HEK293 (cell line): ENCODE data around the gene MUSK.

Experiments
- CTCF ChIA-PET: fragments of 350-600 bp; formaldehyde crosslinking; extraction: SDS; loops from one replicate; lab custom pipeline; 2021; ENCODE audit warnings: antibody characterized with exemption; lab: Yijun Ruan, JAX
- POLR2A ChIA-PET: fragments of 300-600 bp; formaldehyde crosslinking; extraction: SDS; loops from one replicate; lab custom pipeline; 2020; ENCODE audit warnings: antibody characterized with exemption, inconsistent platforms; lab: Yijun Ruan, JAX
- H3K27ac ChIP-seq: fragments of 200-500 bp; sonication (Bioruptor generic); 2 replicates; pipeline ENCODE4 v1.5.1; 2014; ENCODE audit warnings: low read depth, low read length, control low read depth, inconsistent platforms; ENCODE audit errors: extremely low read depth
- H3K36me3 ChIP-seq, 2 experiments: fragments of 200-500 bp in 1 of 2; sonication (Bioruptor generic) in 1 of 2; 1 replicate in 1 of 2; 2 replicates in 1 of 2; pipeline ENCODE4 v1.5.1; 2014 to 2017; ENCODE audit warnings: inconsistent platforms in 2 of 2, low read length in 2 of 2; ENCODE audit not compliant: control insufficient read depth in 2 of 2, insufficient read depth in 1 of 2
- H3K4me1 ChIP-seq: fragments of 200-500 bp; sonication (Bioruptor generic); 2 replicates; pipeline ENCODE4 v1.5.1; 2014; ENCODE audit warnings: mild to moderate bottlenecking, low read length, inconsistent platforms; ENCODE audit not compliant: control insufficient read depth, insufficient read depth
- H3K4me3 ChIP-seq: 2 replicates; pipeline ENCODE4 v1.5.1; 2011; ENCODE audit warnings: low read depth, mild to moderate bottlenecking, control low read depth, low read length, moderate library complexity
- H3K9me3 ChIP-seq: fragments of 200-500 bp; sonication (Bioruptor generic); 2 replicates; pipeline ENCODE4 v1.5.1; 2014; ENCODE audit warnings: low read depth, low read length, inconsistent platforms; ENCODE audit not compliant: control insufficient read depth, insufficient read depth
- GLI4 ChIP-seq: fragments of 450-650 bp; formaldehyde crosslinking; IDR thresholded peaks from 2 replicates; pipeline ENCODE4 v1.5.1; 2016; ENCODE audit warnings: missing biosample characterization, missing genetic modification characterization
- GLIS1 ChIP-seq: fragments of 450-650 bp; formaldehyde crosslinking; IDR thresholded peaks from 2 replicates; pipeline ENCODE4 v1.5.1; 2016; ENCODE audit warnings: missing biosample characterization, missing genetic modification characterization
- HOXC10 ChIP-seq: sonication (generic); formaldehyde crosslinking; IDR thresholded peaks from 2 replicates; pipeline ENCODE4 v1.8.1; 2023; ENCODE audit warnings: mild to moderate bottlenecking, missing genetic modification reagents
- KLF9 ChIP-seq: fragments of 450-650 bp; formaldehyde crosslinking; IDR thresholded peaks from 2 replicates; pipeline ENCODE4 v1.5.1; 2016; ENCODE audit warnings: missing biosample characterization, missing genetic modification characterization, low read depth
- MYNN ChIP-seq: fragments of 450-650 bp; formaldehyde crosslinking; IDR thresholded peaks from 2 replicates; pipeline ENCODE4 v1.5.1; 2016; ENCODE audit warnings: missing biosample characterization, missing genetic modification characterization, borderline replicate concordance
- PRDM10 ChIP-seq: fragments of 450-650 bp; formaldehyde crosslinking; IDR thresholded peaks from 2 replicates; pipeline ENCODE4 v1.5.1; 2016; ENCODE audit warnings: missing biosample characterization, missing genetic modification characterization
- PRDM4 ChIP-seq: fragments of 450-650 bp; formaldehyde crosslinking; IDR thresholded peaks from 2 replicates; pipeline ENCODE4 v1.5.1; 2017; ENCODE audit warnings: missing biosample characterization, missing genetic modification characterization
- SETDB1 ChIP-seq: IDR thresholded peaks from one replicate; pipeline ENCODE4 v1.6.1; 2017; ENCODE audit warnings: mild to moderate bottlenecking, low read length, moderate library complexity, mixed read lengths; ENCODE audit not compliant: insufficient read length
- SP3 ChIP-seq: fragments of 450-650 bp; formaldehyde crosslinking; IDR thresholded peaks from 2 replicates; pipeline ENCODE4 v1.5.1; 2016; ENCODE audit warnings: missing biosample characterization, missing genetic modification characterization
- SP7 ChIP-seq: fragments of 450-650 bp; formaldehyde crosslinking; IDR thresholded peaks from 2 replicates; pipeline ENCODE4 v1.5.1; 2016; ENCODE audit warnings: missing biosample characterization, missing genetic modification characterization
- TCF7L2 ChIP-seq: IDR thresholded peaks from 2 replicates; pipeline ENCODE4 v1.6.1; 2011; ENCODE audit warnings: low read depth, mild to moderate bottlenecking, inconsistent platforms, low read length, moderate library complexity, borderline replicate concordance
- ZBTB1 ChIP-seq: fragments of 450-650 bp; formaldehyde crosslinking; IDR thresholded peaks from 2 replicates; pipeline ENCODE4 v1.5.1; 2016; ENCODE audit warnings: missing biosample characterization, missing genetic modification characterization
- ZBTB7A ChIP-seq: fragments of 450-650 bp; formaldehyde crosslinking; IDR thresholded peaks from 2 replicates; pipeline ENCODE4 v1.5.1; 2016; ENCODE audit warnings: low read depth, missing biosample characterization, missing genetic modification characterization
- ZFP3 ChIP-seq: fragments of 450-650 bp; formaldehyde crosslinking; IDR thresholded peaks from 2 replicates; pipeline ENCODE4 v1.5.1; 2016; ENCODE audit warnings: low read depth, missing biosample characterization, missing genetic modification characterization
- ZNF112 ChIP-seq: fragments of 450-650 bp; formaldehyde crosslinking; IDR thresholded peaks from 2 replicates; pipeline ENCODE4 v1.5.0; 2017; ENCODE audit warnings: missing biosample characterization, missing genetic modification characterization
- ZNF155 ChIP-seq: fragments of 450-650 bp; formaldehyde crosslinking; IDR thresholded peaks from 2 replicates; pipeline ENCODE4 v1.5.1; 2016; ENCODE audit warnings: missing biosample characterization, missing genetic modification characterization
- ZNF174 ChIP-seq: fragments of 450-650 bp; formaldehyde crosslinking; IDR thresholded peaks from 2 replicates; pipeline ENCODE4 v1.5.0; 2017; ENCODE audit warnings: missing biosample characterization, mild to moderate bottlenecking, missing genetic modification characterization
- ZNF221 ChIP-seq: fragments of 450-650 bp; formaldehyde crosslinking; IDR thresholded peaks from 2 replicates; pipeline ENCODE4 v1.5.1; 2017; ENCODE audit warnings: missing biosample characterization, missing genetic modification characterization, borderline replicate concordance
- ZNF248 ChIP-seq: fragments of 450-650 bp; formaldehyde crosslinking; IDR thresholded peaks from 2 replicates; pipeline ENCODE4 v1.5.1; 2017; ENCODE audit warnings: missing biosample characterization, missing genetic modification characterization
- ZNF274 ChIP-seq, 2 experiments: fragments of 200-500 bp in 1 of 2; fragments of 450-650 bp in 1 of 2; sonication (Bioruptor generic) in 1 of 2; formaldehyde crosslinking in 1 of 2; IDR thresholded peaks; 2 replicates each; pipeline versions ENCODE4 v1.5.1 to v1.6.1; 2014 to 2016; ENCODE audit warnings: borderline replicate concordance in 1 of 2, inconsistent platforms in 1 of 2, low read length in 1 of 2, missing biosample characterization in 1 of 2, missing genetic modification characterization in 1 of 2
- ZNF350 ChIP-seq: fragments of 450-650 bp; formaldehyde crosslinking; IDR thresholded peaks from 2 replicates; pipeline ENCODE4 v1.5.0; 2017; ENCODE audit warnings: missing biosample characterization, mild to moderate bottlenecking, missing genetic modification characterization
- ZNF37A ChIP-seq: fragments of 450-650 bp; IDR thresholded peaks from 2 replicates; pipeline ENCODE4 v1.5.1; 2018; ENCODE audit warnings: missing biosample characterization, missing genetic modification characterization
- ZNF529 ChIP-seq: fragments of 450-650 bp; formaldehyde crosslinking; IDR thresholded peaks from 2 replicates; pipeline ENCODE4 v1.5.1; 2017; ENCODE audit warnings: missing genetic modification characterization, missing biosample characterization; ENCODE audit not compliant: insufficient replicate concordance
- ZNF571 ChIP-seq: fragments of 450-650 bp; formaldehyde crosslinking; IDR thresholded peaks from 2 replicates; pipeline ENCODE4 v1.5.0; 2017; ENCODE audit warnings: missing biosample characterization, missing genetic modification characterization
- ZNF596 ChIP-seq: fragments of 450-650 bp; IDR thresholded peaks from 2 replicates; pipeline ENCODE4 v1.5.0; 2018; ENCODE audit warnings: missing biosample characterization, mild to moderate bottlenecking, missing genetic modification characterization, moderate library complexity
- ZNF600 ChIP-seq: fragments of 450-650 bp; formaldehyde crosslinking; IDR thresholded peaks from 2 replicates; pipeline ENCODE4 v1.5.1; 2016; ENCODE audit warnings: missing biosample characterization, missing genetic modification characterization
- ZNF626 ChIP-seq: fragments of 450-650 bp; sonication (Bioruptor Pico); formaldehyde crosslinking; IDR thresholded peaks from 2 replicates; pipeline ENCODE4 v1.5.1; 2018; ENCODE audit warnings: missing biosample characterization, missing genetic modification characterization, inconsistent platforms
- ZNF747 ChIP-seq: fragments of 450-650 bp; formaldehyde crosslinking; IDR thresholded peaks from 2 replicates; pipeline ENCODE4 v1.5.1; 2016; ENCODE audit warnings: missing biosample characterization, missing genetic modification characterization
- ZNF76 ChIP-seq: fragments of 450-650 bp; formaldehyde crosslinking; IDR thresholded peaks from 2 replicates; pipeline ENCODE4; 2016; ENCODE audit warnings: low read depth, missing biosample characterization, missing genetic modification characterization, borderline replicate concordance
- ZNF768 ChIP-seq: fragments of 450-650 bp; formaldehyde crosslinking; IDR thresholded peaks from 2 replicates; pipeline ENCODE4 v1.5.1; 2018; ENCODE audit warnings: missing biosample characterization, mild to moderate bottlenecking, missing genetic modification characterization
- ZSCAN4 ChIP-seq: fragments of 450-650 bp; formaldehyde crosslinking; IDR thresholded peaks from 2 replicates; pipeline ENCODE4 v1.5.1; 2017; ENCODE audit warnings: missing biosample characterization, missing genetic modification characterization

Gene MUSK

GRCh38 chr9:110755179-110755578 lies 86.6 kb downstream of the MUSK start:
- H3K27ac ChIP-seq: no peak overlapping the region
- H3K9me3 ChIP-seq: no peaks in the 10 kb centered on the region
- no peaks in the 10 kb centered on the region for H3K4me1 ChIP-seq
- no peaks in the 10 kb centered on the region for H3K36me3 ChIP-seq
- no peak overlapping the region for H3K4me3 ChIP-seq
- TF ChIP-seq ZNF529 (tag by site-specific recombination) (no peak), ZNF221 (tag by site-specific recombination) (no peak), TCF7L2 (no peak), SETDB1 (no peak), KLF9 (tag by site-specific recombination) (no peak), SP7 (tag by site-specific recombination) (no peak), SP3 (tag by site-specific recombination) (no peak), ZFP3 (tag by site-specific recombination) (no peak), ZNF155 (no peak), PRDM4 (no peak), ZSCAN4 (tag by site-specific recombination) (no peak)
- TF ChIP-seq, all 188 proteins: peak for 0
- ChIA-PET POLR2A (no interaction called here), CTCF (no interaction called here)

- ChIA-PET POLR2A (no interaction called here), CTCF (interaction anchor here (0.6 kb wide), 1 partner anchor 13 kb away, joined by 3 read pairs; no protein-coding TSS in a partner anchor)
- TF ChIP-seq ZNF571 (tag by site-specific recombination) (no peak), MYNN (tag by site-specific recombination) (no peak), ZNF248 (tag by site-specific recombination) (no peak), ZNF112 (tag by site-specific recombination) (no peak), ZNF747 (tag by site-specific recombination) (no peak), ZNF626 (tag by site-specific recombination) (no peak), ZBTB7A (tag by site-specific recombination) (no peak), HOXC10 (CRISPR knock-in tag) (no peak), ZNF274 (IDR thresholded peaks at IDR 0.05; ENCODE audit: low read length) (no peak), ZNF274 (tag by site-specific recombination; IDR thresholded peaks at IDR 0.05; ENCODE audit: borderline replicate concordance) (no peak), PRDM10 (no peak), ZNF37A (no peak), ZNF768 (tag by site-specific recombination) (no peak), GLIS1 (no peak), ZNF350 (tag by site-specific recombination) (no peak), ZNF600 (tag by site-specific recombination) (no peak), ZNF596 (tag by site-specific recombination) (no peak), ZBTB1 (tag by site-specific recombination) (no peak), GLI4 (tag by site-specific recombination) (no peak), ZNF174 (no peak), ZNF76 (tag by site-specific recombination) (no peak)
- Histone ChIP-seq H3K27ac (no peak overlapping the region), H3K4me3 (no peak overlapping the region), H3K36me3 (no peaks in the 10 kb centered on the region), H3K9me3 (no peaks in the 10 kb centered on the region), H3K4me1 (0 out of 2 replicates have a peak, but pooled peaks cover 6% of the 10 kb centered on the region)
Observed at GRCh38 chr9:110758201-110758600, 89.6 kb downstream of the MUSK start.
